Tibial nerve (tissue), 4 donors: ENCODE data around the gene SHANK3.

Source experiments
- EP300 ChIP-seq, 2 donors: sonication (generic); formaldehyde crosslinking; IDR thresholded peaks; one replicate each; pipeline ENCODE4 v1.6.1; 2017; ENCODE audit warnings: antibody characterized with exemption in 2 of 2, mild to moderate bottlenecking in 1 of 2
- POLR2A ChIP-seq, 2 donors: fragments of 450-650 bp; IDR thresholded peaks; one replicate each; pipeline ENCODE4 v1.6.1; 2017; ENCODE audit warnings: antibody characterized with exemption in 2 of 2, mild to moderate bottlenecking in 2 of 2, moderate library complexity in 2 of 2
- TF ChIP-seq, protein P1 (sequence below), 5 experiments: fragments of 200-600 bp in 3 of 5; fragments of 450-650 bp in 2 of 5; sonication (generic) in 3 of 5; IDR thresholded peaks; one replicate each; pipeline ENCODE4 v1.5.1; 2016 to 2019; ENCODE audit warnings: antibody characterized with exemption in 5 of 5, mild to moderate bottlenecking in 3 of 5, moderate library complexity in 2 of 5

DNA sequence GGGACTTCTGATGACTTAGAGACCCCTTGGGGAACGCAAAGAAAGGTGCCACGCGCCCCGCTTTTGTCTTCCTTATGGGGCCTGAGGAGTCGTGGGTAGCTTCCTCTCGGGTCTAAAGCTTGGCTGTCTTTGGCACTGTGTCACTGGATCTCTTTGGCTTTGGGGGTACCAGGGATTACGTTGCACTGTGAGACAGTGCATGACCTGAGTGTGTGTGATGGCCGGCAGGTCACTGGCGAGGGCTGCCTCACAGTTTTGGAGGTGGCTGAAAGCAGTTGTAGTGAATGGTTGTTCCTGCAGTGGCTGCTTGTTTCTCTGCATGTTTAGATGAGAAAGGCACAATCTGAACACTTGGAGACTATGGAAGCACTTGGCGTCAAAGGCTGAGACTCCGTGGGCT lies 38.9 kb upstream of the SHANK3 start:
- TF ChIP-seq POLR2A (IDR thresholded peaks at IDR 0.05) (no peak), EP300 (IDR thresholded peaks at IDR 0.05) (no peak)
- TF ChIP-seq, protein P1, sequence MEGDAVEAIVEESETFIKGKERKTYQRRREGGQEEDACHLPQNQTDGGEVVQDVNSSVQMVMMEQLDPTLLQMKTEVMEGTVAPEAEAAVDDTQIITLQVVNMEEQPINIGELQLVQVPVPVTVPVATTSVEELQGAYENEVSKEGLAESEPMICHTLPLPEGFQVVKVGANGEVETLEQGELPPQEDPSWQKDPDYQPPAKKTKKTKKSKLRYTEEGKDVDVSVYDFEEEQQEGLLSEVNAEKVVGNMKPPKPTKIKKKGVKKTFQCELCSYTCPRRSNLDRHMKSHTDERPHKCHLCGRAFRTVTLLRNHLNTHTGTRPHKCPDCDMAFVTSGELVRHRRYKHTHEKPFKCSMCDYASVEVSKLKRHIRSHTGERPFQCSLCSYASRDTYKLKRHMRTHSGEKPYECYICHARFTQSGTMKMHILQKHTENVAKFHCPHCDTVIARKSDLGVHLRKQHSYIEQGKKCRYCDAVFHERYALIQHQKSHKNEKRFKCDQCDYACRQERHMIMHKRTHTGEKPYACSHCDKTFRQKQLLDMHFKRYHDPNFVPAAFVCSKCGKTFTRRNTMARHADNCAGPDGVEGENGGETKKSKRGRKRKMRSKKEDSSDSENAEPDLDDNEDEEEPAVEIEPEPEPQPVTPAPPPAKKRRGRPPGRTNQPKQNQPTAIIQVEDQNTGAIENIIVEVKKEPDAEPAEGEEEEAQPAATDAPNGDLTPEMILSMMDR (IDR thresholded peaks at IDR 0.05), result no peak
